ENCODE data around the gene ISG20L2.
A peak's percentile ranks its signal among the peaks of the same experiment; 100 is the strongest.

The ISG20L2 gene

GRCh38 chr1:156752843-156753482 lies 24.4 kb upstream of the ISG20L2 start:
- DNase-seq = no peak

GRCh38 chr1:156751757-156752481 lies 23.4 kb upstream of the ISG20L2 start:
- DNase-seq = peak; percentile 42

GRCh38 chr1:156751451-156751756 lies 22.8 kb upstream of the ISG20L2 start, which contains the start of gene HDGF:
TSS of gene HDGF (minus strand) at chr1:156751675. CDS start at chr1:156751429, 246 bp downstream.
- DNase-seq = no peak

GRCh38 chr1:156750711-156751450 lies 22.3 kb upstream of the ISG20L2 start:
- no peak for DNase-seq

DNA sequence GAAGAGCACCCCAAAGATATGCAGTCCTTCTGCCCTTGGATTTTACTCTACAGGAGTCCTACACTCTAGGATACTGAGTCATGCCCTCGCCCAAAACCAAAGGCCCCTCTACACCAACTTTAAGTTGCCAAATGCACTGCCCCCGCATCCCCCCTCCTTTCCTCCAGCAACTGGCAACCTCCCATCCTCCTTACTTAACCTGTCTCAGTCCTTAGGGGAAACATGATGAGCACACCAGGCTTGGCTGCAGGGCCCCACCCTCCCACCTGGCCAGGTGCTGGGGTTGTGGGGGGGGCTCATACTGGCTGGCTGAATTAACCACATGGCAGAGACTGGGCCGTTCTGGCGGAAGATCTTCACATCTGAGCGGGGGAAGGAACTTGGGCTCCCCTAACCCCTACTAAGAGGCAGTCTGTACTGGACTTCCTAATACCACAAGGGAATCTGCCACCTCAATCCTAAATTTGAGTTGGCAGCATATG lies 21.7 kb upstream of the ISG20L2 start:
- no peak for DNase-seq

DNA sequence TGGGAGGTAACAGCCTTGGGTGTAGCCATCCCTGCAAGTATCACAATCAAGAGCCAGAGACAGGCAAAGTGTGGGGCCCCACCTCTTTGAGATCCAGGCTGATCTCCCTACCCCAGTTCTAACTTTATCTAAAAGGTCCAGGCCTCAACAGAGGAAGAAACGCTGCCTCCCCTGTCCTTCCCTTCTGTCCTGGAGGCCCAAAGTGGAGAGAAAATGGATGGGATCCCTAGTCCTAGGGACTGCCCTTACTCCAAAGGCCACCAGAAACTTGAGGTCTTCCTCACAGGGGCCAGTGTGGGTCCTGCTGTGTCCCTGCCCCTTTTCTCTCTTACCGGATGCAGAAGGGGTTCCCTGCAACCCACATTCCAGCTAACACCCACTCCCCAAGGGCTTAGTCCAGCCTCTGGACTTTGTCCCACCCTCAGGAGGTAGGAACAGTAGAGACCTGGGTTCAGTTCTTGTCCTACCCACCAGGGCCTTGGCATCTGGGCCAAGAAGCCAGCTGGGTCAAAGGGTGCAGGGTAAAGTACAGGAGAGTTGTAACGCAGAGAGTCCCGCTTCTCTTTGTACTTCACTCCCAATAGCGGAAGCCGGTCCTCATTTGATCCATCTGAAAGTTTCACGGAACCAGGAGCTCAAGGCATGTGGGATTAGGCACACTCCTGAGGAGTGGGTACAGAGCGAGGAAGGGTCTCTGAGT lies 21.0 kb upstream of the ISG20L2 start:
- no peak for DNase-seq

GRCh38 chr1:156748670-156749418 lies 20.3 kb upstream of the ISG20L2 start:
- DNase-seq = no peak

DNA sequence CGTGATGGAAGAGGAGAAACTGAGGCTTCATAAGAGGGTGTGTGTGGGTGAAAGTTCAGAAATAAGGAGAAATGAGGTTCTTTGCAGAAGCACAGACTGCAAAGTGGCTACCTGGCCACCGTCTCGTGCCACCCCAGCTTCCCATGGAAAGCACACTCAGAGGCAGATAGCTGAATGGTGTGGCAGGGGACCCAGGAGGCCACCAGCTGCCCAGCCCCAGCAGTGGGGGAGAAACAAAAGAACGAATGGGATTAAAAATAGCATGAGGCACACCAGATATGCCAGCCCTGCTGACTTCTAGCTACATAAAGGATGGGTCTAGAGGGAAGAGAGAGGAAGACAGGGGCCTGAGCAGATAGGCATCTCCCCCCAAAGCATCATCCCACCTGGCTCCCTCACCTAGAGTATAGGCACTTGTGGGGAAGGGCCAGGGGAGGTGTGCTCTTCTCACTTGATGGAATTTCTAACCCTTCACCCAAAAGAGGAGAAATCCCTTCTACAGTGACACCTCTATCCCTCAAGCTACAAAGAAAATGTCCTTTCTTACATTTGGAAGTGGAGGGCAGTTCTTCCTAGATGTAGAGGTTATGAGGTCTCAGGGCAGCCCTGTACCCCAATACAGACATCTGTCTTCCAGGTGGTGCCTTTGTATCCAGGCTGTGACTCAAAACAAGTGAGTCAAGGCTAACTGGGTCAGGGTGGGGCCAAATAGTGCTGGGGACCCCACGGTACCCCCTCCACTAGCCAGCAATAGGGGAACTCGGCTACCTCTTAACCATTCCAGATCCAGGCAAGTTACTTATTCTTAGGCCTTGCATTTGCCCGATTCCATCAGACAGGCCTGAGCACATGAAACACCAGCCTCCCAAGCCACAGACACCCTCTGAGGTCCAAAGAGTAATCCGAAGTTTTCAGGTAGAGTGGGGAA lies 19.4 kb upstream of the ISG20L2 start:
- DNase-seq = no peak

- peak; percentile 53 for DNase-seq
Observed at GRCh38 chr1:156746728-156747631, 18.4 kb upstream of the ISG20L2 start.

GRCh38 chr1:156746406-156746727 lies 17.8 kb upstream of the ISG20L2 start:
- no peak for DNase-seq

DNA sequence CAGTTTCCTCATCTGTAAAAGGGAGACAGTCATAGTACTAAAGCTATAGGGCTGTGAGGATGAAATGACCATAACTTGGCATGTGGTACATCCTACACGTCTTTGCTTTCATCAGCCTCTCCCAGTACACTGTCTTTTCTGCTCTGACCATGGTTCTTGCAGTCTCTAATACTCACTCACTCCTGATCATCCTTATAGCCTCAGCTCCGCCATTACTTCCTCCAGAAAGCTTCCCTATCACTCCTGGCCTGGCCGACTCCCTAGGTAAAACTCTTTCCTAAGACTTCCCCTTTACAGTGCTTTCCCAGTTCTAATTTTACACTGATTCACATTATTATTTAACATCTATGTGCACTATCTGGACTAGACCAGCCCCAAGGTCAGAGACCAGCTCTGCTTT lies 17.3 kb upstream of the ISG20L2 start:
- DNase-seq = no peak

- no peak for DNase-seq
Observed at GRCh38 chr1:156744786-156745419, 16.3 kb upstream of the ISG20L2 start.

DNA sequence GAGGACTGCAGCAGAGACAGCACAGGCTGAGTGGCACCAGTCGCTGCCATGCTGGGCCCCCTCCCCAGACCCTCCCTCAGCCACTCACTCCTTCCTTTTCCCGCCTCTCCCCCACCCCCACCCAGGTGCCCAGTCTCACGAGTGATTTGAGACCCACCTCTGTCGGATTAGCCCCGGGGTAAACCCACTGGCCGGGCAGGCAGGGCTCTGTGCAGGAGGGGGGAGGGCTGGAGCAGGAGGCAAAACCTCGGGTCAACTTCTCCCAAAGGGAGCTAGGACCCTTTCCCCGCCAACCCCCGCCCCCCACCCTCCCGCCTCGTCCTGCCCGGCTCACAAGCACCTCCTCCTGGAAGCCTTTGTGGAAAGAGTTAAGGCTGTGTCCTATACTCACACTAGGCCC lies 15.8 kb upstream of the ISG20L2 start:
- no peak for DNase-seq

GRCh38 chr1:156743367-156744302 lies 15.1 kb upstream of the ISG20L2 start:
- no peak for DNase-seq

GRCh38 chr1:156742801-156743200 lies 14.2 kb upstream of the ISG20L2 start:
- DNase-seq = no peak

- DNase-seq = no peak
Observed at GRCh38 chr1:156742017-156742416, 13.5 kb upstream of the ISG20L2 start.

GRCh38 chr1:156741481-156741983 lies 13.0 kb upstream of the ISG20L2 start:
- DNase-seq = no peak

- DNase-seq = peak; percentile 93
Observed at GRCh38 chr1:156740741-156741480, 12.3 kb upstream of the ISG20L2 start, which contains the start of gene MRPL24. TSS of gene MRPL24 (minus strand) at chr1:156741088. CDS start at chr1:156738704, 2,384 bp downstream.

Measured in NCI-H1417 treated with DMSO at 0.1 percent for 48 hours (cell line).